NCI-H2171 treated with DMSO at 0.1 percent for 48 hours (cell line): ENCODE data around the gene SLX9.
"Not testable (repeated sequence)": the region's sequence is repeated elsewhere in the genome, so short reads cannot be mapped to it uniquely, and the experiment has no call there.

ENCODE experiments used
- DNase-seq: peaks from one replicate; lab custom pipeline; 2025; lab: John Stamatoyannopoulos, UW

SLX9 gene

DNA sequence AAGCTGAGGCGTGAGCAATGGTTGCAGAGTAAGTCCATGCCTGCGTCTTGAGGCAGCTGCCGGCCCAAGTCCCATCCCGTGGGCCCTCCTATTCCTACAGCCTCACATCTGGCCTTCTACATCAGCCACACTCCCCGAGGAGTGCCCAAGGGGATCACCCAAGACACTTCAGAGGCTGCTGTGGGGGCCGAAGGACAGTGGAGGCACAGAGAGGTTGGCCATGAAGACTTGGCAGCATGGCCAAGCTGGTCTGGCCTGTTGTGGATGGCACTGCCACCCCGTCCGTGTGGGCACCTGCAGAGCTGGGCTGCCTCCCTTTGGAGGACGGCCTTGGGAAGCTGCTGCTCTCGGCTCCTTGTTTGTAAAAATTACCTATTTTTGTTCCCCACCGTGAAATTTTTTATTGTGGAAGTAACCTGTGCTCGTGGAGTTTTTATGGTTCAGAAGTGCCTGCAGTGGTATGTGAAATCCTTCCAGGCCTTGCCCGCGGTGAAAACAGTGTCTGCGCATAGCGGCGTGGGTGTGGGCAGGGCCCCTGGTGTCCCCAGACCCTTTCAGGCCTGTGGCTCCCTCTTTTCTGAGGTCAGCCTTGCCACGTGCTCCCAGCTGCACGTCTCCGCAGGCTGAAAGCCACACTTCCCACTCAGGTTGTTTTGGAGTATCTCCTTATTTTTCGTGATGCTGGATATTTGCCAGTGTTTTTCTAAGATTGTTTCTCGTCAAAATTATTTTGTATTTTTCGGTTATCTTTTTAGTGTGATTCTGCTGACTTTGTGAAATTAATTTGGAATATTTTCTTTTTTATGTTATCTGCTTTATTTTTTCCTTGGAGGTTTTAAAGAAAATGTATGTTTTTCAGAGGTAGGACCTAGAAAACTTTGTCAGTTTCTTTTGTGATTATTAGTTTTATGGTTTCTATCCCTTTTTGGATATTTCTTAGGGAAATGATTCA is 20.6 kb downstream of the SLX9 start:
- DNase-seq = no peak

DNA sequence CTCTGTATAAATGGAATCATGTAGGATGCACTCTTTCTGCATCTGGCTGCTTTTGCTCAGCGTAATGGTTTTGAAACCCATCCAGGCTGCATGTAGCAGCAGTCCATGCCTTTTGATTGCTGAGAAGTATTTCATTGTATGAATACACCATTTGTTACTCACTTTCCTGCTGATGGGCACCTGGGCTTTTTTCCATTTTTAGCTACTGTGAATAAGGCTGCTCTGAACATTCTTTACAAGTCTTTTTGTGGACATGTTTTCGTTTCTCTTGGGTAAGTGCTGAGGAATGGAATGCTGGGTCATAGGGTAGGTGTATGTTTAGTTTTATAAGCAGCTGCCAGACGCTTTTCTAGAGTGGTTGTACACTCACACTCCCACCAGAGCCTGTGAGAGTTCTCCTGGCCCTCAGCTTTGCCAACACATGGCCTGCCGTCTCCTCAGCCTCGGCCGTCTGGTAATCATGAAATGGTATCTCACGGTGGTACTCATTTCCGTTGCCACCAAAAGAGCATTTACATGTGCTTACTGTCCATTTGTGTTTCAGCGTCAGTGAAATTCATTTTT is 22.7 kb downstream of the SLX9 start:
- DNase-seq = no peak

DNA sequence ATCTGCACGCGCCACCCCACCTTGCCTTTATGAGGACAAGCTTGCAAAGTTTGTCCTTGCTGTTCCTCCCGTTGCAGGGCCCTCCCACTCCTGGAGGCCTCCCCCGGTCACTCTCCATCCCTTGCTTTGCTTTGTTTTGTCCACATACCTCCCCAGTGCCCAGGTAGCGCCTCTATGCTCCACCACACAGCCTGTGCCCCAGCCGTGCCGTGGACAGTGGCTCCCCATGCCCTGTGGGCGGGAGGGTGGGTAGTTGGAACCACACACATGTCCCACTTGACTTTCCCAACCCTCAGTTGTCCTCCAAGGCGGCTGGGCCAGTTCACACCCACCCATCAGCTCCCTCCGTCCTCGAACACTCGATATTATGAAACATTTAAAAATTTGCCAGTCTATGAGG is 24.6 kb downstream of the SLX9 start:
- DNase-seq = no peak

DNA sequence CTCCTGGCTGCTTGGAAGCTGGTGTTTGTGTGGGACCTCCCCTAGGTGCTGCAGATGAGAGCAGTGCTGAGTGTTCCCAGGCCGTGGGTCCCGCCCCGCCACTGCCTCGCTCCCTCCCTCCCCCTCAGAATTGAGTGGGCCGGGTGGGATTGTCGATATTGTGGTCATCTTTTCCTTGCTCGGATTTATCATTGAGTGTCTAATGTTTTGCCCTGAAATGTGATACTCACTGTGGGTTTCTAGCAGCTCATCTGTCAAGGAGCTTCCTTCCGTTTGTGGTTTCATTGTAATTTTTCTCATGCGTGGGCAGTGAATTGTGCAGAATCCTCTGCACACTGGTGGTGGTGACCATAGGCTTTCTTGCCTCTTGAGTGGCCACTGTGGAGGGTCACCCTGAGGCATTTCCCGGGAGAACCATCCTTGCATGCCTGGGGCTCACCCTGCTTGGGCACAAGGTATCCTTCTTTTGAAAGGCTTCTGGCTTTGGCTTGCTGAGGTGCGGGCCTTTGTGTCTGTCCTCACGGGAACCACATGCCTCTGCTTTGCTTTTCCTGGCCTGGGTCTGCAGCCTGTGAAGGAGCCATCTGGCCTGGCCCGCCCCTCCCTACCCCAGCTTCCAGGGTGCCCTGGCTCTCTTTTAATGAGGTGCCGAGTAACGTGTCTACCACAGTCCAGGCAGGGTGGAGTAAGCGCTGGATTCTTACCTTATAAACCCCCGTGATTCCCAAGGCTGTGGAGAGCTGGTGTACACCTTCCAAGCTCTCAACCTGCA is 25.6 kb downstream of the SLX9 start:
- peak; percentile 50 for DNase-seq

DNA sequence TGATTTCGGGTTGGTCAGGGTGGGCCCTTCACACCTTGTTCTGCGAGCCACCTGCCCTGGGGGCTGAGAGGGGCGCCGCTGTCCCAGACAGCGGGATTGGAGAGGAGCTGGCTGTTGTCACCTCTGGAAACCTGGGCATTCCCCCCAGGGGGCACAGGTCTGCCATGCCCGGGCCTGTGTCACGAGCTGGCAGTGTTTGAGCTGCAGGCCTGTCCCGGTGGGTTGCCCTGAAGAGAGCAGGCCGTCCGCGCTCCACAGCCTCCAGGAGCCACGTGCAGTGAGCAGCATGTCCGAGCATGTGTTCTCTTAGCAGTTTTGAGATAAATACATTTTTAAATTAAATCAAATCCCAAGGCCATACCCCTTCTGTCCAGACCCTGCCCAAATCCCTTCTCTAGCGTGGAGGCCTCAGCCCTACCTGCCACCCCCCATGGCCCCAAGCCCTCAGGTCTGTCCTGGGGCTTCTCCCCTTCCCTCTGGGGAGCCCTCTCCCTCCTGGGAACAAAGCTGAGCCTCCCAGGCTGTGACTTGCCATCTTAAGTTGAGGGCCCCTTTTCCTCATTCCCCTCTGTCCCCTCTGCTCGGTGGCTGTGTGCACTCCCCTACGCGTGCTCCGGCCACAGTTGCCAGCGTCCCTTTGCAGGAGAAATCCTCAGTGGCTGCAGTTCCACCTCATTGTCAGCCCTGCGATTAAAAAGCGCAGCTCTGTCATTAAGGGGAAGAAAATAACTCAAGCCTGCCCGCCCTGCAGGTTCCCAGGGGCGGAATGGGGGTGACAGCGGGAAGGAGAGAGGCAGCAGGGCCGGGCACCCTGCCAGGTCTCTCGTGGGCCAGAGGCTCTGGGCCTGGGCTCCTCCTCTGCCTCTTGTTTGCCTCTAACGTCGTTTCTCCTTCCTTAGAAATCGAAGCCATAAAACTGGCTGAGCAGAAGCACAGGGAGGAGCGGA is 26.6 kb downstream of the SLX9 start:
- DNase-seq = peak; percentile 77

DNA sequence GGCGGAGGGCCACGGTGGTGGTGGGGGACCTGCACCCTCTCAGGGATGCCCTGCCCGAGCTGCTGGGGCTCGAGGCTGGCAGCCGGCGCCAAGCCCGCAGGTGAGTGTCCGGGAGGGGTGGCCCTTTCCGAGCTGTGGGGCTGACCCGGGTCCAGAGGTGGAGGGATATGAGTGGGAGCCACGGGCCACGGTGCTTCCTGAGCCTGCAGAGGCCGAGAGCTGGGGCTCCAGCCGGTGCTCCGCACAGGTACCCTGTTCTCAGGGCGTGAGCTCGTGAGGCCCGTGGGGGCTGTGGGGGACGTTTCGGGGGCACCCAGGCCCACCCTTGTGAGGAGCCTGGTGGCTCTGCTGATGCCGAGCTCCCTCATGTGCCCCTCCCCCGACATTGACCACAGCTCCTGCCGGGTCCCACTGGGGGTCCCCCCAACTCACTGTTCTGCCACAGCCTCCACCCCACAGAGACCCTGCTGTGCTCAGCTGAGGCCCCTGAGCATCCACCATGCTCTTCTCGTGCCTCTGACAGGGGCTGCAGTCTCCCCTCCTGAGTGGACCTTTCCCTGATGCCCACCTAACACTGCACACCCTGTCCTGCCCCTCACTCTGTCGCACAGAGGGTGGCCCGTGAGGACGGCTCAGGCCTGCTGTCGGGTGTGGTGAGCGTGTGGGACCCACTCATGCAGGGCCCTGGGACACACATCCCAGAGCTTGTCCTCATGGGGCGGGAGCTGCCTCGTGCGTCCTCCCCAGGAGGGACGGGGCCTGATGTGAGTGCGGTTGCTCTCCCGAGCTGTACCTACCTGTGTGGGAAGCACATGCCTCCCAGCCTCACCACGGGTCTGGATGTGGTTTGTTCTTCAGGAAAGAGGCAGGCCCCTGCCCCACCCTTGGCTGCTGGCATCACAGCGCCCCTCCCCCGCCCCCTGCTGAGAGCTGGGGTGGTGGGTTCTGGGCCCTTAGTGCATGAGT is 27.5 kb downstream of the SLX9 start:
- DNase-seq = no peak

DNA sequence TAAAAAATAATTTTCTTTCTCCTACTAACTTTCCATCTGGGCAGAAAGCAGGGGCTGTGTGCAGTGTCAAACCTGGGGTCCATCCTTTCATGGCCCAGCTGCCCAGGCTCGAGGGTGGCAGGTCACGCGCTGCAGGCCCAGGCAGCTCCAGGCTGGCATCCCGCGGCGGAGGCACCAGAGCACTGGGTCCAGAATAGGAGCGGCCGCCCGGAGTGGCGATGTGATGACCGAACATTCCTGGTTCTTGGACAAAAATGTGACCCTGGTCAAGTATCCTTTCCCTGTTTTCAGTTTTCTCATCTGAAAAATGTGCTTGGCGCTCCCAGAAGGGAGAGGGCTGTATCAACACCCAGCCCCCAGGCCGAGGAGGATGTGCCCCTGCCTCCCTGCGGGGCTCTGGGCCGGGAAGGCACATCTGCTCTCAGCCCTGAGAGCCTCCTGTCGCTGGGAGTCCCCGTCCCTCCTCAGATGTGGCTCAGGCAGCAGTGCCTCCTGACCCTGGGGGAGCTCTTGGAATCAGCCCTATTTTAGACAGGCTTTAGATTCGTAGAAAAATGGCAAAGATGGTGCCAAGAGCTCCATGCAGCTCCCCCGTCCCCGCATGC is 29.3 kb downstream of the SLX9 start:
- peak; percentile 57 for DNase-seq

DNA sequence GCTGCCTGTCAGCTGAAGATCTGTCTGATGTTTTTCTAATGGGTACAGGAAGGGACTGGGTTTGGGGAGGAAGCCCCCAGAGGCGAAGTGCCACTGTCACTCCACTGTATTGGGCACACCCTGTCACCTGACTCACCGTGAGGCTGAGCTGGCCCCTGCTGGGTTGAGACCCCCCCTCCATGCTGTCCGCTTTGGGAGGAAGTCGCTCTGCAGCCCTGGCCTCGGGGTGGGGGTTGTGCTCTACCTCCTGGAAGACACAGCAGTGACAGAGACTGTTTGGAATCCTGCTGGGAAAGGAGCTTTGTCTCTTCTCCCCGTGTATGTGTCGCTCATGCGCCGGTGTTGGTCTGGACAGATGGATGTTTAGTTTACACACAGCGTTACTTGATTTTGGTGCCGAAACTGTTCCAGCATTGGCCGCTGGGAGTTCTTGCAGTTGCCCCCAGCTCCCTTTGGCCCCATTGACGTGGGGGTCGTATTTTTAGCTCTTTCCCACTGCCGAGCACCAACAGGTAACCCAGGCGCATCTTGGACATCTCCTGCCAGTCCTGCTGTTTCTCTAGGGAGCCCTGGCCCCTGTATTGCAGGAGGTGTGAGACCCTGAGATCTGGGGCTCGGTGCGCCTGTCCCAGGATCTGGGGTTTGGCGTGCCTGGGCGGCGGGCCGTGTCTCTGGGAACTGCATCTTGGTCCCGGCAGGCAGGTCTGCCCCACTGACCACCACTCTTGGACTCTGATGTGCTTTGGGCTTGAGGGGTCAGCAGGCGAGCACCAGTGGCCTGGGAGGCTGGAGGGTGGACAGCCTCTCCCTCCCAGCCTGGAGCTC is 30.3 kb downstream of the SLX9 start:
- DNase-seq = peak; percentile 47

DNA sequence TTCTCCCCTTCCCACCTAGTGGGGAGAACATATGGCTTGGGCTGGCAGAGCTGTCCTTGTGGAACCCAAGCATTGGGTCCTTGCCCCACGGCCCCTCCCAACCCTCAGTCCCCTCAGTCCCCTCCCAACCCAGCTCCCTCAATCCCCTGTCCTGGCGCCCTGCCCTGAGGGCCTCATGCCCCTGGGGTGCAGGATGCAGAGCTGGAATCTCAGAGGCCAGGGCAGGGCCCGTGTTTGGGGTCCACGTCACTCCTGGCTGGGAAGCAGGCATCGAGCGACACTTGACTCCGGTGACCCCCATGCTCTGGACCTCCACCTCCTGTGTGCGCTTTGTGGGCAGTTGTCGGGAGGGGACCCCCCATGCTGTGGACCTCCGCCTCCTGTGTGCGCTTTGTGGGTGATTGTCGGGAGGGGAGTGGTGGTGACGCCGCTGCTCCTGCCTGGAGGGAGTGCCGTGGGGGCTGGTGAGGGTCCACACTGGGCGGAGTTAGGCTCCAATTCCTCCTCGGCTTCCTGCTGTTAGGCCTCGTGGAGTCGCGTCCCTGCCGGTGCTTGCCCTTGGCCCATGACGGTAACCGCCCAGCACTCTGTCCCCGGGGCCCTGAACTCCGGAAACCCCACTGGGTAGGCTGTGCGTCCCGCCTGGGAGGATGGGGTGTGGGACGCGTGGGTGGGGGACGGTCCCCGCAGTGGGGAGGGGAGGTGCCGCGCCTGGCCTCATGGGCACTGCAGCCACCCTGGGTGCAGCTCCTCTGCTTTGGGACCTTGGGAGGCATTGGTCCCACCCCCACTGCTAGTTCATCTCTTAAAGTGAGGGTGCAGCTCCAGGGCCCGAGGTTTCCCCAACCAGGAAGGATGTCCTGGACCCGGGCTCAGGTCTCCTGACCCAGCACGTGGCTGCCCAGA is 31.2 kb downstream of the SLX9 start:
- DNase-seq = no peak

DNA sequence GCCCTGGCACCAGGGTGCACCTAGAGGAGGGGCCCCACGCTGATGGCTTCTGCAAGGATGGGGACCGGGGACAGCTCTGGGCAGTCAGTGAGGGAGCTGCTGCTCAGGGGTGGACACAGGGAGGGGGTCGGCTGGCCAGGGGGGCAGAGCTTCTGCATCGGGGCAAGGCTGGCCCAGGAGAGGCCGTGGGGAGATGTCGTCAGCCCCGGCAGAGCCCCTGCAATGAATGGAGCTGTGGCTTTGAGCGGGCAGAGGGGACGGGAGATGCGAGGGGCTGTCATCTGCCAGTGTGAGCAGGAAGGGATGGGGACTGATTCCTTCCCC is 31.8 kb downstream of the SLX9 start:
- no peak for DNase-seq

DNA sequence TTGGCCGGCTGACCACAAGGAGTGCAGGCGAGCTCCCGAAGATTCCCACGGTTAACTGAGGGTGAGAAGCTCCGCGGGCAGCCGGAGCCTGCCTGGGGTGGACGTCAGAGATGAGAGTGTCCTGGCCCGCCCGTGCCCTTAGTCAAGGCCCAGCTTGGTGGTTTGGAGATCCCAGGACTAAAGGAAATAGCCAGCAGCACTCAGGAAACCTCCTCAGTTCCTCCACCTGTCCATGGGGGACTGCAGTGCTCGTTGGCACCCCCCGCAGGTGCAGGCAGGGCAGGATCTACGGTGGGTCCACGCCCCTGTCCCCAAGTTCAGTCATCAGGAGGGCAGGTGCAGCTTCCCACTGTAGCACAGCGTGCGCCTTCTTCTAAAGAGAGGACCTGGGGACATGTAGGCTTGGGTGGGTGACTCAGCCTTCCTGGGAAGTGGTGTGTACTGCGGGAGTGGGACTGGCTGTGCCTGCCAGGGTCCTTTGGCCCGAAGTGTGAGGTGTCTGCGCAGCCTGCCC is 32.5 kb downstream of the SLX9 start:
- DNase-seq = no peak

DNA sequence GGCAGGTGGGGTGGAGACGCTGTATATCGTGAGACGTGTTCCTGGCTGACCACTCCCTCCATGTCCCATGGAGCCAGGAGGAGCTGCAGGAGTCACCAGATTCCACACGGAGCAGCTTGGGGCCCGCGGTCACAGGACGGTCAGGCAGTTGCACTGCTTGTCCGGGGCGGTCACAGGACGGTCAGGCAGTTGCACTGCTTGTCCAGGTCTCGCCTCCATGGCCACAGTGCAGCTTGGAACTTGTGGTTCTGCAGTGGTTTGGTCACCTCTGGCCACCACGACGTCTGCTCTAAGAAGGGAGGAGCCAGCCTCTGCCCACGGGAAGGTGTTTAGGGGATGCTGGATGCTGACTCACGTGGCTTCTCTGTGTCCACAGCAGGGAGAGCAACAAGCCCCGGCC is 33.0 kb downstream of the SLX9 start:
- no peak for DNase-seq

DNA sequence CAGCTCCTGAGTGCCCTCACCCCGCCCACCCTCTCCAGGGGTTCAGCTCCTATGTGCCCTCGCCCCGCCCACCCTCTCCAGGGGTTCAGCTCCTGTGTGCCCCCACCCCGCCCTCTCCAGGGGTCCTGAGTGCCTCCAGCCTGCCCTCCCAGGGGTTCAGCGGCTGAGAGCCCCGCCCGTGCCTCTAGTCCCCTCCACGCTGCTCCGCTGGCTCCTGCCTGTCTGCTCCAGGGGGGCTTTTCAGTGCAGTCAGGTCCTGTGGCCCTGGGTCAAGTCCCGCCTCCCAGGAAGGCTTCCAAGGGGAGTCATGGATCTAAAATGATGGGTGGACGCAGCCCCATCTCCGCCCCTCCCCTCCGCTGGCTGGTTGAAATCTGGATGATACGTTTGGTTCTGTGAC is 33.8 kb downstream of the SLX9 start:
- no peak for DNase-seq

DNA sequence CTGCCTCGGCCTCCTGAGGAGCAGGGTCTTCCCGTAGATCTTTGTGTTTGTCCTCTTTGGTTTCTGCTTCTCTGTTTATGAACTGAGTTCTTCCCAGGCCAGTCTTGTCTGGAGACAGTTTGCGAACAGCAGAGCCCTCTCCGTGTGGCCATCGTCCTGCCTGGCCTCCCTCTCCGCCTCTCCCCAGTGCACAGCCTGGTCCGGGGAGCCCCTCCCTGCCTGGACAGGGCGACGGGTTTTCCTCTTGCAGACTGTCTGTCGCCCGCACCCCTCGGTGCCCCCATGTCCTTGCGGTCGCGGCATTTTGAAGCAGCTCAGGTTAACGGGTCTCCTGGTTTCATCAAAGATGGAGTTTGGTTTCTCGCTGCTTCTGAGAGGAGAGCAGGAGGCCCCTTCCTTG is 34.8 kb downstream of the SLX9 start:
- no peak for DNase-seq

DNA sequence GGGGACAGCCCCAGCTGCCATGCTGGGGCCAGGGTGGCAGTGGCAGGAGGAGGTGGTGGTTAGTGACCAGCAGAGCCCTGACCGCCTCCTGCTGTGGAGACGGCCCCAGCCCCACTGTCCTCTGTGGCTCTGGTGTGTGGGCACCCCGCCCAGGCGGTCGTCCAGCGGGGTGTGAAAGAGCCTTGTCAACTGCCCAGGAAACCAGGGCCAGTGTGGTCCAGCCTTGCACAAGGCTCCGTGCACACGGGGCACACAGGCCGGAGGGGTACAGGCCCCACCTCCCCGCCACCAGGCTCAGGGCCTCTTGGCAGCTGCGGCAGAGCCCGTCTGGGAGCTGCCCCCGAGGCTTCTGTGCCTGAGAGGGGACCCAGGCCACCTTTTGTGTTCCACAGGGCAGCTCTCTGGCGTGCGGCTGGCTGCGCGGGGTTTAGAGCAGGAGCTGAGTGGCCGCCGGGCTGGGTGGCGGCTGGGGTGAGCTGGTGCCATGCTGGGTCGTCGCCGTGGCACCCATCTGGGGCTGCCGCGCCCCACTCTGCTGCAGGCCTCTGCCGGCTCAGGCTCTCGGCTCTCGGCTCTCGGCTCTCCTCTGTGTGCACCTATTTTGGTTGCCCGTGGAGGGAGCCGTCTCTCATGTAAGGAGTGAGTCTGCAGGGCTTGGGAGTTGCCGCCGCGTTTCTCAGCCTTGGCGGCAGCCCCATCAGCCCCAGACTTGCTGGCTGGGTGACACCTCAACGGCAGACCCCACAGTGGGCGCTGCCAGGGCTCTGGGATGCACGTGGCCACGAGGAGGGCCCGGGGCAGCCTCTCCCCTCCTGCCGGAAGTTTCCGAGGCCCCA is 36.1 kb downstream of the SLX9 start:
- no peak for DNase-seq

DNA sequence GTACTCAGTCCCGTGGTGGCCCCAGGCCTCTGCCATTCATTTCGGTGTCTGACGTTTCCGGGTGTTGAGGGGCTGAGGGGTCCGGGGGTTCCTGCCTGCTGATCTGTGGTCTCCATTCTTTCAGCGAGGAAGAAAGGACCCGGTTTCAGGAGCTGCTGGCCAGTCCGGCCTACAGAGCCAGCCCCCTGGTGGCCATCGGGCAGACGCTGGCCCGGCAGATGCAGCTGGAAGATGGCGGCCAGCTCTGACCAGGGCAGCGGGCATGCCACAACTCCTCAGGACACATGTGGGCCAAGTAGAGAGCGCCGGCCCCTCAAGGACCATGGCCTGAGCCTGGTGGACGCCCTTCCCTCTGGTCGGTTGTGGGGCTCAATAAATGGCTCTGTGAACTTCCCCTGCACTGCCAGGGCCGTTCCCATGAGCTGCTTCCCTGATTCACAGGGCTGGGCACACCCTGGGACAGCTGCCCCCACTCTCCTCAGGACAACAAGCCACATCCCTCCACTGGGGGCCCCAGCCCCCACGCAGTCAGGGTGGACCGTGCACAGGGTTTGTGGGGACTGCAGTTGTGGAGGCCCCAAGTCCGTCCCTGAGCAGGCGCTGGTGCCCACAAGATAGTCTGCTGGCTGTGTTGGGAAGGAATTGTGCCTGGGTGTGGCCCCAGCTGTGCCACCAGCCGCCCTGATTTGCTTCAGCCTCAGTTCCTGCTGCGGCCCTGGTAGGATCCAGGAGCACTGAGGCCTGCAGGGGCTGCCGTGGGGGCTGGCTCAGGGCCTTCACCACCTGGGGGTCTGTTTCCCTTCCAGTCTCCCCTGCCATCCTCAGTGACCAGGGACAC is 36.9 kb downstream of the SLX9 start:
- not testable (repeated sequence) for DNase-seq
